GM19023 (cell line): ENCODE data around the gene UNC119B.
"Not testable (repeated sequence)": the region's sequence is repeated elsewhere in the genome, so short reads cannot be mapped to it uniquely, and the experiment has no call there.

ENCODE experiments used
- ATAC-seq: cut with Tn5 transposase; IDR thresholded peaks from one replicate; pipeline ENCODE4 v1.9.1; 2021; ENCODE audit warnings: mild to moderate bottlenecking, moderate library complexity; ENCODE audit not compliant: unreplicated experiment

UNC119B gene

GRCh38 chr12:120710031-120710804, at the start of gene UNC119B:
Gene UNC119B (plus strand): TSS chr12:120710458. CDS start chr12:120710475, 17 bp downstream.
- ATAC-seq = peak; percentile 77

- ATAC-seq = no peak
Measured at GRCh38 chr12:120661432-120661831, 48.8 kb upstream of the UNC119B start.

GRCh38 chr12:120662879-120663278, 47.4 kb upstream of the UNC119B start:
- no peak for ATAC-seq

GRCh38 chr12:120663741-120664140, 46.5 kb upstream of the UNC119B start:
- ATAC-seq = no peak

- no peak for ATAC-seq
Measured at GRCh38 chr12:120666571-120667390, 43.5 kb upstream of the UNC119B start.

- no peak for ATAC-seq
Measured at GRCh38 chr12:120668091-120668867, 42.0 kb upstream of the UNC119B start.

GRCh38 chr12:120668868-120669840, 41.1 kb upstream of the UNC119B start:
- ATAC-seq = peak; percentile 70

GRCh38 chr12:120670237-120670636, 40.0 kb upstream of the UNC119B start:
- not testable (repeated sequence) for ATAC-seq

GRCh38 chr12:120670667-120671066, 39.6 kb upstream of the UNC119B start:
- ATAC-seq = no peak

- no peak for ATAC-seq
Measured at GRCh38 chr12:120674097-120674636, 36.1 kb upstream of the UNC119B start.

- ATAC-seq = no peak
Measured at GRCh38 chr12:120677765-120678473, 32.3 kb upstream of the UNC119B start.

- ATAC-seq = no peak
Measured at GRCh38 chr12:120678572-120678971, 31.7 kb upstream of the UNC119B start.

GRCh38 chr12:120680165-120680738, 30.0 kb upstream of the UNC119B start:
- no peak for ATAC-seq

- ATAC-seq = no peak
Measured at GRCh38 chr12:120684523-120684932, 25.7 kb upstream of the UNC119B start.

GRCh38 chr12:120685522-120685921, 24.7 kb upstream of the UNC119B start:
- no peak for ATAC-seq

- peak; percentile 72 for ATAC-seq
Measured at GRCh38 chr12:120686151-120686689, 24.0 kb upstream of the UNC119B start.

GRCh38 chr12:120686690-120687577, 23.3 kb upstream of the UNC119B start, which contains the start of gene MLEC:
Gene MLEC (plus strand): TSS chr12:120687149. CDS start chr12:120687297, 148 bp downstream.
- ATAC-seq = peak; percentile 66
